HEK293 (cell line): Measurements from ENCODE around the gene PCDH9.

ENCODE experiments used
- CTCF ChIA-PET: fragments of 350-600 bp; formaldehyde crosslinking; extraction: SDS; loops from one replicate; lab custom pipeline; 2021; ENCODE audit warnings: antibody characterized with exemption; lab: Yijun Ruan, JAX
- POLR2A ChIA-PET: fragments of 300-600 bp; formaldehyde crosslinking; extraction: SDS; loops from one replicate; lab custom pipeline; 2020; ENCODE audit warnings: antibody characterized with exemption, inconsistent platforms; lab: Yijun Ruan, JAX
- H3K27ac ChIP-seq: fragments of 200-500 bp; sonication (Bioruptor generic); 2 replicates; pipeline ENCODE4 v1.5.1; 2014; ENCODE audit warnings: low read depth, low read length, control low read depth, inconsistent platforms; ENCODE audit errors: extremely low read depth
- H3K36me3 ChIP-seq, 2 experiments: fragments of 200-500 bp in 1 of 2; sonication (Bioruptor generic) in 1 of 2; 1 replicate in 1 of 2; 2 replicates in 1 of 2; pipeline ENCODE4 v1.5.1; 2014 to 2017; ENCODE audit warnings: inconsistent platforms in 2 of 2, low read length in 2 of 2; ENCODE audit not compliant: control insufficient read depth in 2 of 2, insufficient read depth in 1 of 2
- H3K4me1 ChIP-seq: fragments of 200-500 bp; sonication (Bioruptor generic); 2 replicates; pipeline ENCODE4 v1.5.1; 2014; ENCODE audit warnings: mild to moderate bottlenecking, low read length, inconsistent platforms; ENCODE audit not compliant: control insufficient read depth, insufficient read depth
- H3K4me3 ChIP-seq: 2 replicates; pipeline ENCODE4 v1.5.1; 2011; ENCODE audit warnings: low read depth, mild to moderate bottlenecking, control low read depth, low read length, moderate library complexity
- H3K9me3 ChIP-seq: fragments of 200-500 bp; sonication (Bioruptor generic); 2 replicates; pipeline ENCODE4 v1.5.1; 2014; ENCODE audit warnings: low read depth, low read length, inconsistent platforms; ENCODE audit not compliant: control insufficient read depth, insufficient read depth
- EGR2 ChIP-seq: fragments of 450-650 bp; formaldehyde crosslinking; IDR thresholded peaks from 2 replicates; pipeline ENCODE4 v1.5.1; 2016; ENCODE audit warnings: low read depth, missing biosample characterization, missing genetic modification characterization
- HOXC10 ChIP-seq: sonication (generic); formaldehyde crosslinking; IDR thresholded peaks from 2 replicates; pipeline ENCODE4 v1.8.1; 2023; ENCODE audit warnings: mild to moderate bottlenecking, missing genetic modification reagents
- KLF10 ChIP-seq: fragments of 450-650 bp; IDR thresholded peaks from 2 replicates; pipeline ENCODE4 v1.5.1; 2018; ENCODE audit warnings: missing biosample characterization, mild to moderate bottlenecking, missing genetic modification characterization
- OVOL3 ChIP-seq: fragments of 450-650 bp; formaldehyde crosslinking; IDR thresholded peaks from 2 replicates; pipeline ENCODE4 v1.5.1; 2016; ENCODE audit warnings: missing biosample characterization, missing genetic modification characterization
- SALL2 ChIP-seq: fragments of 450-650 bp; formaldehyde crosslinking; IDR thresholded peaks from 2 replicates; pipeline ENCODE4 v1.5.0; 2017; ENCODE audit warnings: missing biosample characterization, mild to moderate bottlenecking, missing genetic modification characterization, borderline replicate concordance
- SP2 ChIP-seq: fragments of 450-650 bp; formaldehyde crosslinking; IDR thresholded peaks from 2 replicates; pipeline ENCODE4 v1.5.1; 2016; ENCODE audit warnings: missing biosample characterization, missing genetic modification characterization
- SP7 ChIP-seq: fragments of 450-650 bp; formaldehyde crosslinking; IDR thresholded peaks from 2 replicates; pipeline ENCODE4 v1.5.1; 2016; ENCODE audit warnings: missing biosample characterization, missing genetic modification characterization
- YY2 ChIP-seq: fragments of 450-650 bp; formaldehyde crosslinking; IDR thresholded peaks from 2 replicates; pipeline ENCODE4 v1.5.1; 2016; ENCODE audit warnings: missing biosample characterization, missing genetic modification characterization
- ZFHX2 ChIP-seq: fragments of 450-650 bp; formaldehyde crosslinking; conservative IDR thresholded peaks from 2 replicates; pipeline ENCODE4 v1.5.1; 2016; ENCODE audit warnings: missing biosample characterization, missing genetic modification characterization
- ZIC2 ChIP-seq: fragments of 450-650 bp; formaldehyde crosslinking; IDR thresholded peaks from 2 replicates; pipeline ENCODE4 v1.5.1; 2016; ENCODE audit warnings: missing biosample characterization, missing genetic modification characterization
- ZNF133 ChIP-seq: fragments of 450-650 bp; formaldehyde crosslinking; IDR thresholded peaks from 2 replicates; pipeline ENCODE4 v1.5.1; 2016; ENCODE audit warnings: missing biosample characterization, missing genetic modification characterization
- ZNF140 ChIP-seq: fragments of 450-650 bp; formaldehyde crosslinking; IDR thresholded peaks from 2 replicates; pipeline ENCODE4 v1.5.1; 2016; ENCODE audit warnings: missing biosample characterization, missing genetic modification characterization
- ZNF16 ChIP-seq: fragments of 450-650 bp; formaldehyde crosslinking; IDR thresholded peaks from 2 replicates; pipeline ENCODE4 v1.5.1; 2016; ENCODE audit warnings: low read depth, missing biosample characterization, missing genetic modification characterization
- ZNF239 ChIP-seq: fragments of 450-650 bp; formaldehyde crosslinking; IDR thresholded peaks from 2 replicates; pipeline ENCODE4 v1.5.1; 2016; ENCODE audit warnings: missing biosample characterization, missing genetic modification characterization
- ZNF280C ChIP-seq: fragments of 450-650 bp; formaldehyde crosslinking; IDR thresholded peaks from 2 replicates; pipeline ENCODE4 v1.5.1; 2016; ENCODE audit warnings: missing biosample characterization, missing genetic modification characterization
- ZNF280D ChIP-seq: fragments of 450-650 bp; formaldehyde crosslinking; IDR thresholded peaks from 2 replicates; pipeline ENCODE4 v1.5.1; 2016; ENCODE audit warnings: missing biosample characterization, missing genetic modification characterization
- ZNF335 ChIP-seq: fragments of 450-650 bp; formaldehyde crosslinking; conservative IDR thresholded peaks from 2 replicates; pipeline ENCODE4 v1.5.1; 2016; ENCODE audit warnings: missing biosample characterization, missing genetic modification characterization
- ZNF433 ChIP-seq: fragments of 450-650 bp; formaldehyde crosslinking; IDR thresholded peaks from 2 replicates; pipeline ENCODE4 v1.5.1; 2016; ENCODE audit warnings: missing biosample characterization, missing genetic modification characterization, low read depth
- ZNF544 ChIP-seq: fragments of 450-650 bp; formaldehyde crosslinking; IDR thresholded peaks from 2 replicates; pipeline ENCODE4 v1.5.0; 2017; ENCODE audit warnings: missing biosample characterization, missing genetic modification characterization
- ZNF561 ChIP-seq: fragments of 450-650 bp; IDR thresholded peaks from 2 replicates; pipeline ENCODE4 v1.5.1; 2018; ENCODE audit warnings: missing biosample characterization, missing genetic modification characterization, borderline replicate concordance
- ZNF645 ChIP-seq: fragments of 450-650 bp; formaldehyde crosslinking; IDR thresholded peaks from 2 replicates; pipeline ENCODE4; 2016; ENCODE audit warnings: missing biosample characterization, missing genetic modification characterization
- ZSCAN30 ChIP-seq: fragments of 450-650 bp; IDR thresholded peaks from 2 replicates; pipeline ENCODE4 v1.5.1; 2018; ENCODE audit warnings: missing biosample characterization, mild to moderate bottlenecking, missing genetic modification characterization, moderate library complexity
- TF ChIP-seq, protein P1 (sequence below): fragments of 450-650 bp; formaldehyde crosslinking; IDR thresholded peaks from 2 replicates; pipeline ENCODE4 v1.5.1; 2016; ENCODE audit warnings: missing biosample characterization, missing genetic modification characterization

The PCDH9 gene

GRCh38 chr13:67217880-67218279, 12.3 kb downstream of the PCDH9 start:
- H3K27ac ChIP-seq, result no peak overlapping the region
- CTCF ChIA-PET, result interaction anchor here (0.7 kb wide), 1 partner anchor 789 kb away, joined by 3 read pairs; no protein-coding TSS in a partner anchor
- H3K4me3 ChIP-seq, result no peak overlapping the region
- POLR2A ChIA-PET, result no interaction called here
- H3K9me3 ChIP-seq, result no peaks in the 10 kb centered on the region
- H3K36me3 ChIP-seq, result no peaks in the 10 kb centered on the region
- TF ChIP-seq ZNF645 (tag by site-specific recombination) (no peak), SALL2 (tag by site-specific recombination) (no peak), ZNF433 (no peak), ZNF544 (no peak), ZNF239 (tag by site-specific recombination) (no peak)
- TF ChIP-seq, all 188 proteins: peak for 0
- no peaks in the 10 kb centered on the region for H3K4me1 ChIP-seq

GRCh38 chr13:67216864-67217263, 13.3 kb downstream of the PCDH9 start:
- ChIA-PET CTCF (no interaction called here), POLR2A (no interaction called here)
- no peak overlapping the region for H3K4me3 ChIP-seq
- TF ChIP-seq ZNF140 (tag by site-specific recombination) (no peak), ZNF133 (tag by site-specific recombination) (no peak), SP7 (tag by site-specific recombination) (no peak), ZNF16 (no peak), ZIC2 (no peak), YY2 (tag by site-specific recombination) (no peak), SP2 (tag by site-specific recombination) (no peak), ZFHX2 (tag by site-specific recombination) (no peak), ZNF561 (tag by site-specific recombination) (no peak), ZNF280C (no peak), ZNF335 (tag by site-specific recombination) (no peak), ZSCAN30 (tag by site-specific recombination) (no peak)
- TF ChIP-seq, protein P1, sequence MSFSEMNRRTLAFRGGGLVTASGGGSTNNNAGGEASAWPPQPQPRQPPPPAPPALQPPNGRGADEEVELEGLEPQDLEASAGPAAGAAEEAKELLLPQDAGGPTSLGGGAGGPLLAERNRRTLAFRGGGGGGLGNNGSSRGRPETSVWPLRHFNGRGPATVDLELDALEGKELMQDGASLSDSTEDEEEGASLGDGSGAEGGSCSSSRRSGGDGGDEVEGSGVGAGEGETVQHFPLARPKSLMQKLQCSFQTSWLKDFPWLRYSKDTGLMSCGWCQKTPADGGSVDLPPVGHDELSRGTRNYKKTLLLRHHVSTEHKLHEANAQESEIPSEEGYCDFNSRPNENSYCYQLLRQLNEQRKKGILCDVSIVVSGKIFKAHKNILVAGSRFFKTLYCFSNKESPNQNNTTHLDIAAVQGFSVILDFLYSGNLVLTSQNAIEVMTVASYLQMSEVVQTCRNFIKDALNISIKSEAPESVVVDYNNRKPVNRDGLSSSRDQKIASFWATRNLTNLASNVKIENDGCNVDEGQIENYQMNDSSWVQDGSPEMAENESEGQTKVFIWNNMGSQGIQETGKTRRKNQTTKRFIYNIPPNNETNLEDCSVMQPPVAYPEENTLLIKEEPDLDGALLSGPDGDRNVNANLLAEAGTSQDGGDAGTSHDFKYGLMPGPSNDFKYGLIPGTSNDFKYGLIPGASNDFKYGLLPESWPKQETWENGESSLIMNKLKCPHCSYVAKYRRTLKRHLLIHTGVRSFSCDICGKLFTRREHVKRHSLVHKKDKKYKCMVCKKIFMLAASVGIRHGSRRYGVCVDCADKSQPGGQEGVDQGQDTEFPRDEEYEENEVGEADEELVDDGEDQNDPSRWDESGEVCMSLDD, result no peak
- H3K36me3 ChIP-seq, result no peaks in the 10 kb centered on the region
- no peaks in the 10 kb centered on the region for H3K4me1 ChIP-seq
- no peak overlapping the region for H3K27ac ChIP-seq
- no peaks in the 10 kb centered on the region for H3K9me3 ChIP-seq

DNA sequence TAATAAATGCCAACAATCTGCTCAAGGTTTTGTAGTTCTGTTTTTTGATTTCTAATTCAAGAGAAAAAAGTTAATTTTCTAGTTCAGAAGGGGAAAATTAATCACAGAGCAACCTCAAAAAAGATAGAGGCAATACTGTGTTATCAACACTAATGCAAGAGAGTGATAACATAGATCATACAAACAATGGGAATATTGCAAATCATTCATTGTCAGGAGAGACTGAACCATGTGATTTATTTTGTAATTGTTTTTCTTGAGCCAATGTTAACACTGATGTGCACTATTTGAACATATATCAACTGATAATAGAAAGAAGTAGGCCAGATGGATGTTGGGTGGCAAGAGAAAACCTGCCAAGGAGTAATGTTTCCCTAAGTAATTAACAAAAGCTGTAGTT, 19.9 kb downstream of the PCDH9 start:
- H3K36me3 ChIP-seq, result no peaks in the 10 kb centered on the region
- H3K4me1 ChIP-seq, result no peaks in the 10 kb centered on the region
- ChIA-PET CTCF (interaction anchor here (0.5 kb wide), 1 partner anchor 14 kb away, joined by 3 read pairs; no protein-coding TSS in a partner anchor), POLR2A (no interaction called here)
- no peak overlapping the region for H3K27ac ChIP-seq
- no peaks in the 10 kb centered on the region for H3K9me3 ChIP-seq
- H3K4me3 ChIP-seq, result no peak overlapping the region
- no peak for TF ChIP-seq ZNF280D (tag by site-specific recombination)
- no peak for TF ChIP-seq OVOL3 (tag by site-specific recombination)
- TF ChIP-seq EGR2, result no peak
- no peak for TF ChIP-seq KLF10 (tag by site-specific recombination)
- no peak for TF ChIP-seq HOXC10 (CRISPR knock-in tag)
- TF ChIP-seq ZNF544, result no peak
